ENCODE results near the gene MAMLD1. TPM values are rescaled to one million over a fixed set of nuclear protein-coding genes. Genes with fewer than 3 reads are reported as not detected.

MAMLD1 gene
- total and polyA plus RNA-seq, 4 donors = 5.5 to 39.4 (median 21.5) TPM

Other genes starting within 250 kb of the MAMLD1 start
- 10 to 100 TPM; 16.0 to 26.7 TPM for gene MTM1, start 205.3 kb downstream of the MAMLD1 start, total RNA-seq
- 10 to 100 TPM; 13.2 to 16.4 TPM for gene MTM1, start 205.3 kb downstream of the MAMLD1 start, polyA plus RNA-seq (ENCODE audit: insufficient read length in 2 of 2)

Data from spinal cord (tissue), 4 donors.